ENCODE results near the gene MORN3. TPM values are rescaled to one million over a fixed set of nuclear protein-coding genes. Genes with fewer than 3 reads are reported as not detected.
A peak's percentile ranks its signal among the peaks of the same experiment; 100 is the strongest.
"Not testable (repeated sequence)": the region's sequence is repeated elsewhere in the genome, so short reads cannot be mapped to it uniquely, and the experiment has no call there.

The MORN3 gene
- total RNA-seq, 1 experiment from 2014 or later = 0.23 TPM

- no peak for DNase-seq (ENCODE audit: low spot score)
Observed at GRCh38 chr12:121638298-121639202, 30.9 kb downstream of the MORN3 start.

GRCh38 chr12:121637231-121637914, 32.1 kb downstream of the MORN3 start:
- DNase-seq (ENCODE audit: low spot score) = no peak

DNA sequence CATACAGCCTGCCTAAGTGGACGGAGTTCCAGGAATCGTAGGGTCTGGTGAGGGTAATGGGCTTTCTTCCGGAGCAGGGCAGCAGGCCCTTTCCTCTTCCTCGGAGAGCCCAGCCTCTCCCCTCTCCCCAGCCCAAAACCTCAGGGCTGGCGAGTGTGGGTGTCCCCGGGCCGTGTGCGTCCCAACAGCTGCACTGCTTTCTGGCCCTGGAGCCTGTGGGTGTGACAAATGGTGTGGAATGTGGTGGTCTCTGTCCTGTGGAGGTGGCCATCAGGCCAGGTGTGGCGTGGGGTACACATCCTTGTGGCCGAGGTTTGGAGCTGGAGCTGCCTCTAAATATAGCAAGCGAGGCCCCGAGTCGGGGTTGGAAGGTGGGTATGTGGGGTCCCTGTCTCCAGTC, 34.6 kb downstream of the MORN3 start:
- DNase-seq (ENCODE audit: low spot score) = no peak

DNA sequence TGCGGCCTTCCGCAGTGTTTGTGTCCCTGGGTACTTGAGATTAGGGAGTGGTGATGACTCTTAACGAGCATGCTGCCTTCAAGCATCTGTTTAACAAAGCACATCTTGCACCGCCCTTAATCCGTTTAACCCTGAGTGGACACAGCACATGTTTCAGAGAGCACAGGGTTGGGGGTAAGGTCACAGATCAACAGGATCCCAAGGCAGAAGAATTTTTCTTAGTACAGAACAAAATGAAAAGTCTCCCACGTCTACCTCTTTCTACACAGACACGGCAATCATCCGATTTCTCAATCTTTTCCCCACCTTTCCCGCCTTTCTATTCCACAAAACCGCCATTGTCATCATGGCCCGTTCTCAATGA, 35.6 kb downstream of the MORN3 start:
- DNase-seq (ENCODE audit: low spot score) = not testable (repeated sequence)

DNA sequence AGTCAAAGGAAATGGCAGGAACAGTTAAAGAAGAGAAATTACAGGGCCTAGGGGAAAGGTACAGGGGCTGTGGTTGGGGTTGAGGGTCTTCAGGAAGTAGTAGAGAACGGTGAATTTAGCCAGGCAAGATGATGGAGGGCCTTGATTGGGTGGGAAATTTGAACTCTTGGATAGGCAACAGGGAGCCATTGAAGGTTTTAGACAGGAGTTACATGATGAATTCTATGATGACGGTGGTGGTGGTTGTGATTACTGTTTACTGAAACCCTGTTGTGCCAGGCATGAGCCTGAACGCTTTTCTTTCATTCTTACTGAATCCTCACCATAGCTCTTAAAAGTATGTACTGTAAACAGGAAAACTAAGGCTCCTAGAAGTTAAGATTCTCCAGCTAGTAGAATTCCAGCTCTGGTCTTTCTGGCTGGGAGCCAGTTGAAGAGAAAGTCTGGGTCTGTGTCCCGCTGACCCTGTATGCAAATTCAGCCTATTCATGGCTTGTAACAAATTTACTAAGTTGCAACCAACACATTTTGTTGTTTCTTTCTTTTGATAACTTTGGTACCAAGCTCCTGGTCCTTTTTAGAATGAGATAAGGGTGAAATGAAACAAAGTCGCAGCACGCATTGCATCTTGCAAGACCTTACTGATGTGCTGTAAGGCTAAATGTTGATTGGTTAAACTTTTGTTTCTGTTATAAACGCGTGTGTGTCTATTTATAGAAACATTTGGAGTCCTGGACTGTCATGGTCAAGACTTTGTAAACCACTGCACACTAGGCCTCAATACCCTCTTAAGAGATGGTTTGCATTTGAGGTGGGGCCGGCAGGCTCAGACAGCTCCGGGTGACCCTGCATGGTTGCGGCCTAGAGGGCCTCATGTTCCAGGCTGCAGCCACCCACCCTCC, 37.1 kb downstream of the MORN3 start:
- DNase-seq (ENCODE audit: low spot score) = no peak

- no peak for DNase-seq (ENCODE audit: low spot score)
Observed at GRCh38 chr12:121630791-121631355, 38.6 kb downstream of the MORN3 start.

DNA sequence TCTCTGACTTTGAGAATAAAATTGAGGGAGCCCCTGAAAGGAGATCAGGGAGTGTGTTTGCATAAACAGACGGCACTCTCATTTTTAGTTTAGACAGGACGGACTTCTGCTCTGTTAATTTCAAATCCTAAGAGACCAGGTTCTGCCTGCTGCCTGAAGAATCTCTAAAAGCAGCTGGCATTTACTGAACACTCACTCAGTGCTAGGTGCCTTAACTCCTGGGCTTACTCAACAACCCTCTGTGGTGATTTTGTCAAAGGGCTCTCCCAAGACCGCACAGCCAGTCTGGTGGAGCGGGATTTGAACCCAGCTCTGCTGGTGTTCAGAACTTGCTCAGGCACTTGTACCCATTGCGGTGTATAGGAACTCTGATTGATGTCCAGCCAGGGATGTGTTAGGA, 40.9 kb downstream of the MORN3 start:
- no peak for DNase-seq (ENCODE audit: low spot score)

- DNase-seq (ENCODE audit: low spot score) = no peak
Observed at GRCh38 chr12:121628037-121628436, 41.4 kb downstream of the MORN3 start.

DNA sequence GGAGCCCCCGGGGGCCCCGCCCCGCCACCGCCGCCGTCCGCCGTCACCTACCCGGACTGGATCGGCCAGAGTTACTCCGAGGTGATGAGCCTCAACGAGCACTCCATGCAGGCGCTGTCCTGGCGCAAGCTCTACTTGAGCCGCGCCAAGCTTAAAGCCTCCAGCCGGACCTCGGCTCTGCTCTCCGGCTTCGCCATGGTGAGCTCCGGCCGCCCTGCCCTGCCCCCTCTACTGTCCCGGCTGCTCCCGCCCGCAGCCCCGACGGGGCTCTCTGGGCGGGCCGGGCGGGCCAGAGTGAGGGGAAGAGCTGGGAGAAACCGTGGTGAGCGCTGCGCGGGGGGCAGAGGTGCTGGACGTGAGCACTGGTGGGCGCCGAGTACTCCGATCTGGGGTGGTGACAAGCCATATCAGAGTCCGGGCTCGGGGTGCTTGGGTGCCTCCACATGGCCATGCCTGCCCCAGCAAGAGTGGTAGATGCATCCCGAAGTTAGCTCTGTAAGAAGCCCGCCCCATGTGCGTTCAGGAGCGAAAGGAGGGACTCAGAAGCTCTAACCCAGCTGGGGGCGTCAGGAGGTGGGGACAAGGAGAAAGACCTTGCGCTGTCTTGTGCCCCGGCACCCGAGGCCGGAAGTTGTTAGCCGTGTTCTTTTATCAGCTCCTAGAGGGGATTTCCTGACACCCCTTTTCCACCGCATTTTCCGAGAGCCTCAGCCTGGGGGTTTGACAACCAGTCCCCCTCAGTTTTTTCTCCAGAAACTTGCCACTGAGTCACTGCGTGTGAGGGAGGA, 42.4 kb downstream of the MORN3 start:
- DNase-seq (ENCODE audit: low spot score) = peak; percentile 13

DNA sequence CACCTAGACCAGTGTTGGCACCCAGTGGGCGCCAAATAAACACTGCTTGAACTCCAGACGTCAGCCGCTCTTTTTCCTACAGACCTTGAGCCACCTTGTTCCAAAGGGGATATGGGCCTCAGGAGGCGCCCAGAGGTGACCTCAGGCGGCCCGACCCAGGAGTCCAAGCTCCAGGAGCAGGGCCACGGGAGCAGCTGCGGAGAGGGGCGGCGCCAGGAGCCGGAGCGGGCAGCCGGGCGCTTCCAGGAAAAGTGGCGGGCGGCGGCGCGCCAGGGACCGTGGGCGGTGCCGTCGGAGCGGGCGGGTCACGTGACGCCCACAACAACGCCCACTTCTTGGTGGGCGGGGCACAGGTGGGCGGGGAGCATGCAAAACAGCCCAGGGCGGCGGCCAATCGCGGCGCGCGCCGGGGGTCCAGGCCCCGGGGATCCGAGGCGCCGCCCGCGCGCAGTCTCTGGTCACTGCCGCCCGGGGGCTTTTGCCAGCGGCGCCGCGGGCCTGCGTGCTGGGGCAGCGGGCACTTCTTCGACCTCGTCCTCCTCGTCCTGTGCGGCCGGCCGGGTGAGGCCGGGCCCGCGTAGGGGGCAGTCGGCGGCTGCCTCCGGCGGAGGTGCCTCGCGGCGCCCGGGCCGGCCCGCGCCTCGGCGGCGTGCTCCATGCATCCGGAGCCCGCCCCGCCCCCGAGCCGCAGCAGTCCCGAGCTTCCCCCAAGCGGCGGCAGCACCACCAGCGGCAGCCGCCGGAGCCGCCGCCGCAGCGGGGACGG, 43.2 kb downstream of the MORN3 start, which contains the start of gene ORAI1:
Gene ORAI1, plus strand, starts transcription at position 444 of the 766 bp plus-strand sequence.
- DNase-seq (ENCODE audit: low spot score) = peak; percentile 68

DNA sequence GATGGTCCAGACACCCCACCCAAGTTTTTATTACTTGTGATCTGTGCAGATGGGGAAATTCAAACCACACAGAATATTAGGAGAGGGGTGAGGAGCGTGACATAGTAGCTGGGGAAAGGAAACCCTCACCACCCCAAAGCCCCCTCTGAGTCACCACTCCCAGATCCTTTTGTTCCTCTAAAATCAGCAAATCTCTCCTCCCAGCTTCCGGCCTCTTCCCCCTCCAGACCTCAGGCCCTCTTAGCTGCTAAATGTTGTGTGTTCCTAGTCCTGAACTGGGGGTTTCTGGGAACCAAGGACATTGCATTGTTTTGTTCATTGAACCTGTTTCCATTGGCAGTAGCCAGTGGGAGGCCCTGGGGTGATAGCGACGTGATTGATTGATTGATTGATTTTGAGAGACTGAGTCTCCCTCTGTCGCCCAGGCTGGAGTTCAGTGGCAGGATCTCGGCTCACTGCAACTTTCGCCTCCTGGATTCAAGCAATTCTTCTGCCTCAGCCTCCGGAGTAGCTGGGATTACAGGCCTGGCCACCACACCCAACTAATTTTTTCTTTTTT, 49.0 kb downstream of the MORN3 start:
- no peak for DNase-seq (ENCODE audit: low spot score)

DNA sequence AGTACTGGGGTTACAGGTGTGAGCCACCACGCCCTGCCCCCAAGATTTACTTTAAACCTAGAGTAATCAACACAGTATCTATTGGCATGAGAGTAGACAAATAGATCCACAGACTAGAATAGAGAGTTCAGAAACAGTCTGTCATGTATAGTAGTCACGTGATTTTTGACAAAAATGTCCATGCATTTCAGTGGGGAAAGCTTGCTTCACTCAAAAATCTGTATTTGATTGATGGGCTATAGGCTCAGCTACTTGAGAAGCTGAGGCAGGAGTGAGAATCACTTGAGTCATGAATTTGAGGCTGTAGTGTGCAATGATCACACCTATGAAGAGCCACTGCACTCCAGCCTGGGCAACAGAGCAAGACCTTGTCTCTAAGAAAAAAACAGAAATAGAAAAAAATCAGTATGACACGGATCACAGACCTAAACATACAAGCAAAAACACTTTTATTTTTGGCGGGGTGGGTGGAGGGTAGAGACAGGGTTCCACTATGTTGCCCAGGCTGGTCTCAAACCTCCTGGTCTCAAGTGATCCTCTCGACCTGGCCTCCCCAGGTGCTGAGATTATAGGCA, 50.7 kb downstream of the MORN3 start:
- DNase-seq (ENCODE audit: low spot score) = no peak

DNA sequence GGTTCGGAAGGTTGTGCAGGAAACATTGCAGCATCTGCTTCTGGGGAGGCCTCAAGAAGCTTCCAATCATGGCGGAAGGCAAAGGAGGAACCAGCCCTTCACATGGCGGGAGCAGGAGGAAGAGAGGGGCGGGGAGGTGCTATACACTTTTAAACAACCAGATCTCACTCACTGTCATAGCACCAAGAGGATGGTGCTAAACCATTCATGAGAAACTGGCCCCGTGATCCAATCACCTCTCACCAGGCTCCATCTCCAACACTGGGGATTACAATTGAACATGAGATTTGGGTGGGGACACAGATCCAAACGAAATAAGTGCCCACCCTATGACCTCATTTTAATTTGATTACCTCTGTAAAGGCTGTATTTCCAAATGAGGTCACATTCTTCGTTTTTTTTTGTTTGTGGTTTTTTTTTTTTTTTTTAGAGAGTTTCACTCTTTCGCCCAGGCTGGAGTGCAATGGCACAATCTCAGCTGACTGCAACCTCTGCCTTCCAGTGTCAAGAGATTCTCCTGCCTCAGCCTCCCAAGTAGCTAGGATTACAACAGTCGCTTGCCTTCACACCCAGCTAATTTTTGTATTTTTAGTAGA, 54.5 kb downstream of the MORN3 start:
- no peak for DNase-seq (ENCODE audit: low spot score)

GRCh38 chr12:121613462-121613861, 56.0 kb downstream of the MORN3 start:
- no peak for DNase-seq (ENCODE audit: low spot score)

- DNase-seq (ENCODE audit: low spot score) = no peak
Observed at GRCh38 chr12:121611306-121611705, 58.1 kb downstream of the MORN3 start.

DNA sequence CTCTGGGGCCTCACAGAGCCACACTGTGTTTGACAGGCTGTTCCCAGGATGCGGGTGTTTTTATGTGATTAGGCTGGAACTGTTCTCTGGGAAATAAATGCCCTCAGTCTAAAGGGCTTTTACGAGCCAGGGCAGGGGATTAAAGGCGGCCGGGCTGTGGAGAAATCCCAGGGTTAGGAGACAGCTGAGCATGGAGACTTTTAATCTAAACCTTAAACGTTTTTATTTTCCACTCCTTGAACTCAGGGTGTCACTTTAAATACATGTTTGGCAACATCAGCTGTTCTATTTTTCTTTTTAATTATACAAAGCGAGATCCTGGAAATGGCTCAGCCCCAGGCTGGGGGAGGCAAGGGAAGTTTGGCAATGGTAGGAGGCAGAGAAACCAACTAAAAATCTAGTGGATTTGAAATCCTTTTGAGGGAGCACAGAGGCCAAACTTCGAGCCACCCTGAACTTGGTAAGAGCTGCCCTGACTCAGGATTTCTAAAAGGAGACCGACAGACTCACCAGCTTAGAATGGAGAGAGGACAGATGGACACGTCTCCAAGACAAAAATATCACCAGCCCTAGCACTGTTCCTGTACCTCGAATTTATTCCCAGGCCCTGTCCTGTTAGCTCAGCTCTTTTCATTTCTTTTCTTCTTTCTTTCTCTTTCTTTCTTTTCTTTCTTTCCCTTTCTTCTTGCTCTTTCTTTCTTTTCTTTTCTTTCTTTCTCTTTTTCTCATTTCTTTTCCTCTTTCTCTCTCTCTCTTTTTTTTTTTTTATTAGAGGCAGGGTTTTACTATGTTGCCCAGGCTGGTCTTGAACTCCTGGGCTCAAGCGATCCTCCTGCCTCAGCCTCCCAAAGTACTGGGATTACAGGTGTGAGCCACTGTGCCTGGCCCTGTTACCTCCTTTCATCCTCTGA, 59.0 kb downstream of the MORN3 start:
- no peak for DNase-seq (ENCODE audit: low spot score)

- DNase-seq (ENCODE audit: low spot score) = no peak
Observed at GRCh38 chr12:121608301-121608700, 61.2 kb downstream of the MORN3 start.

DNA sequence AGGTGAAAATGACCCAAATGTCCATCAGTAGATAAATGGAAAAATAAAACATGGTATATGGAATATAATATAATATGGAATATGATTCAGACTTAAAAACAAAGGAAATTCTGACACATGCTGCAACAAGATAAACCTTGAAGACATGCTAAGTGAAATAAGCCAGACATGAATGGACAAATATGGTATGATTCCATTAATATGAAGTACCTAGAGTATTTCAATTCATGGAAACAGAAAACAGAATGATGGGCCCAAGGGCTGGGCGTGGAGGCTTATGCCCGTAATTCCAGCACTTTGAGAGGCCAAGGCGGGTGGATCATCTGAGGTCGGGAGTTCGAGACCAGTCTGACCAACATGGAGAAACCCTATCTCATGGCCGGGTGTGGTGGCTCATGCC, 65.9 kb downstream of the MORN3 start:
- DNase-seq (ENCODE audit: low spot score) = no peak

Data from H4 (cell line).